CD14-positive monocyte (primary cell): ENCODE data around the gene GPC6. TPM values are rescaled to one million over a fixed set of nuclear protein-coding genes. Genes with fewer than 3 reads are reported as not detected.

Experiments
- DNase-seq, 3 donors: peaks; one replicate each; pipeline ENCODE4 v3.0.0-alpha.2; 2011 to 2022
- H2AFZ ChIP-seq: 2 replicates; pipeline ENCODE4 v1.6.0; 2012; ENCODE audit warnings: mild to moderate bottlenecking, low read depth, low read length, inconsistent platforms; ENCODE audit not compliant: insufficient read depth, poor library complexity, severe bottlenecking
- H3K27ac ChIP-seq, 2 donors: 1 replicate in 1 of 2; 2 replicates in 1 of 2; pipeline ENCODE4 v1.5.1; 2012 to 2013; ENCODE audit warnings: low read length in 2 of 2, control low read depth in 1 of 2, inconsistent platforms in 1 of 2, low read depth in 1 of 2, mild to moderate bottlenecking in 1 of 2
- H3K27me3 ChIP-seq, 2 donors: one replicate each; pipeline versions ENCODE4 v1.6.0 to v1.6.1; 2011 to 2013; ENCODE audit warnings: low read length in 2 of 2; ENCODE audit not compliant: control insufficient read depth in 2 of 2, insufficient read depth in 2 of 2
- H3K36me3 ChIP-seq, 2 donors: replicated peaks in 1 of 2; 1 replicate in 1 of 2; 2 replicates in 1 of 2; pipeline versions ENCODE4 v1.5.1 to v1.6.1; 2012 to 2013; ENCODE audit warnings: low read length in 2 of 2, control low read depth in 1 of 2, inconsistent platforms in 1 of 2, mild to moderate bottlenecking in 1 of 2; ENCODE audit not compliant: insufficient read depth in 2 of 2, control insufficient read depth in 1 of 2
- H3K4me1 ChIP-seq, 2 donors: 1 replicate in 1 of 2; 2 replicates in 1 of 2; pipeline versions ENCODE4 v1.5.1 to v1.6.1; 2012 to 2013; ENCODE audit warnings: low read length in 2 of 2, control low read depth in 1 of 2, inconsistent platforms in 1 of 2, mild to moderate bottlenecking in 1 of 2, moderate library complexity in 1 of 2; ENCODE audit not compliant: insufficient read depth in 2 of 2, control insufficient read depth in 1 of 2
- H3K4me2 ChIP-seq: replicated peaks from 2 replicates; pipeline ENCODE3; 2012; ENCODE audit warnings: low read length, moderate library complexity, mild to moderate bottlenecking; ENCODE audit not compliant: poor library complexity, severe bottlenecking; ENCODE audit errors: extremely low read depth
- H3K4me3 ChIP-seq, 3 experiments: fragments of 200-600 bp in 1 of 3; sonication (generic) in 1 of 3; replicated peaks in 1 of 3; 1 replicate in 2 of 3; 2 replicates in 1 of 3; pipeline ENCODE4 v1.5.1; 2011 to 2013; ENCODE audit warnings: low read length in 3 of 3, mild to moderate bottlenecking in 3 of 3, control low read depth in 2 of 3, low read depth in 2 of 3, inconsistent platforms in 1 of 3, moderate library complexity in 1 of 3
- H3K79me2 ChIP-seq: 2 replicates; pipeline ENCODE4 v1.6.0; 2012; ENCODE audit warnings: mild to moderate bottlenecking, control low read depth, inconsistent platforms, low read length, moderate library complexity; ENCODE audit not compliant: insufficient read depth
- H3K9ac ChIP-seq: 2 replicates; pipeline ENCODE4 v1.6.0; 2017; ENCODE audit warnings: low read length, mild to moderate bottlenecking; ENCODE audit not compliant: insufficient read depth, poor library complexity, severe bottlenecking
- H3K9me3 ChIP-seq, 2 donors: replicated peaks in 1 of 2; 1 replicate in 1 of 2; 2 replicates in 1 of 2; pipeline versions ENCODE4 v1.5.1 to v1.6.1; 2012 to 2013; ENCODE audit warnings: low read length in 2 of 2, control low read depth in 1 of 2; ENCODE audit not compliant: control insufficient read depth in 1 of 2, insufficient read depth in 1 of 2
- H4K20me1 ChIP-seq: 2 replicates; pipeline ENCODE4 v1.6.0; 2012; ENCODE audit warnings: mild to moderate bottlenecking, low read length, control low read depth, moderate library complexity; ENCODE audit not compliant: insufficient read depth
- H3K27ac Mint-ChIP-seq, 7 donors: one replicate each; pipeline ENCODE4 v1.8.0; 2020; ENCODE audit warnings: mild to moderate bottlenecking in 7 of 7, mixed read lengths in 7 of 7, moderate library complexity in 6 of 7, inconsistent platforms in 2 of 7
- H3K27me3 Mint-ChIP-seq, 3 donors: one replicate each; pipeline ENCODE4 v1.8.0; 2021 to 2022; ENCODE audit warnings: low read depth in 3 of 3, mild to moderate bottlenecking in 3 of 3, mixed read lengths in 3 of 3, moderate library complexity in 3 of 3, inconsistent platforms in 1 of 3
- H3K36me3 Mint-ChIP-seq, 2 donors: one replicate each; pipeline ENCODE4 v1.8.0; 2020; ENCODE audit warnings: mixed read lengths in 2 of 2, inconsistent platforms in 1 of 2, mild to moderate bottlenecking in 1 of 2
- H3K4me1 Mint-ChIP-seq: one replicate; pipeline ENCODE4 v1.8.0; 2020; ENCODE audit warnings: mild to moderate bottlenecking, mixed read lengths
- H3K4me3 Mint-ChIP-seq, 2 donors: one replicate each; pipeline ENCODE4 v1.8.0; 2020; ENCODE audit warnings: mild to moderate bottlenecking in 2 of 2, mixed read lengths in 2 of 2, moderate library complexity in 1 of 2
- H3K9me3 Mint-ChIP-seq, 7 donors: one replicate each; pipeline ENCODE4 v1.8.0; 2020 to 2022; ENCODE audit warnings: mixed read lengths in 7 of 7, mild to moderate bottlenecking in 6 of 7, moderate library complexity in 6 of 7, inconsistent platforms in 2 of 7
- CTCF ChIP-seq: fragments of 200-600 bp; IDR thresholded peaks from one replicate; pipeline ENCODE4 v1.8.0; 2022; ENCODE audit warnings: antibody characterized with exemption, mild to moderate bottlenecking
- WGBS: methylation state at CpG from one replicate; pipeline ENCODE4 v1.1.5; 2013; ENCODE audit warnings: missing lambda C conversion rate; ENCODE audit not compliant: insufficient coverage; 5-methylcytosine and 5-hydroxymethylcytosine counted together
- intact Hi-C, 2 donors: fragments of 100-400 bp; cut with micrococcal nuclease; formaldehyde crosslinking; loops; one replicate each; pipeline versions ENCODE4 v1.15.0 to v1.15.1; 2023
- polyA plus RNA-seq, 3 donors: library from polyadenylated mRNA; depleted of rRNA in 1 of 3; unstranded in 2 of 3; stranded (reverse) in 1 of 3; fragments of 300-500 nt in 2 of 3; fragments of >200 nt in 1 of 3; fragmentation: Illumina TruSeq in 2 of 3; gene quantifications; 1 replicate in 2 of 3; 2 replicates in 1 of 3; pipeline ENCODE4 v1.2.3, GENCODE V29; 2012 to 2021

The GPC6 gene
- polyA plus RNA-seq, 3 donors, result not detected

GRCh38 chr13:93976528-93976927 is 749.9 kb downstream of the GPC6 start:
- no peak for DNase-seq
- no peaks in the 10 kb centered on the region for H3K27me3 ChIP-seq
- H3K9me3 Mint-ChIP-seq, result peaks cover 0 to 9% (median 2%) of the 10 kb centered on the region in 7 donors
- no peaks in the 10 kb centered on the region for H3K4me1 ChIP-seq
- no peak overlapping the region for H3K27ac ChIP-seq
- H4K20me1 ChIP-seq, result no peaks in the 10 kb centered on the region
- intact Hi-C loops, result no loop called here
- WGBS, result 96% methylated on average over 4 of the region's 5 CpGs
- H3K79me2 ChIP-seq, result no peaks in the 10 kb centered on the region
- no peaks in the 10 kb centered on the region for H3K36me3 ChIP-seq
- H3K36me3 Mint-ChIP-seq, result no peaks in the 10 kb centered on the region
- TF ChIP-seq CTCF, result no peak
- H3K4me3 Mint-ChIP-seq, result no peak overlapping the region
- H3K9ac ChIP-seq, result no peak overlapping the region
- no peak overlapping the region for H3K27ac Mint-ChIP-seq
- no peak overlapping the region for H3K4me2 ChIP-seq
- no peak overlapping the region for H3K4me3 ChIP-seq
- no peaks in the 10 kb centered on the region for H3K4me1 Mint-ChIP-seq
- no peaks in the 10 kb centered on the region for H3K9me3 ChIP-seq
- peaks cover 0 to 2% (median 0%) of the 10 kb centered on the region in 3 donors for H3K27me3 Mint-ChIP-seq
- no peak overlapping the region for H2AFZ ChIP-seq

GRCh38 chr13:93977986-93978385 is 751.4 kb downstream of the GPC6 start:
- peaks cover 0 to 7% (median 0%) of the 10 kb centered on the region in 7 donors for H3K9me3 Mint-ChIP-seq
- Histone ChIP-seq H2AFZ (no peak overlapping the region), H4K20me1 (no peaks in the 10 kb centered on the region), H3K79me2 (no peaks in the 10 kb centered on the region), H3K9me3 (no peaks in the 10 kb centered on the region), H3K4me2 (no peak overlapping the region), H3K4me3 (no peak overlapping the region), H3K27me3 (no peaks in the 10 kb centered on the region), H3K4me1 (no peaks in the 10 kb centered on the region), H3K9ac (no peak overlapping the region), H3K36me3 (no peaks in the 10 kb centered on the region), H3K27ac (no peak overlapping the region)
- no peak for DNase-seq
- no peak overlapping the region for H3K4me3 Mint-ChIP-seq
- no peak for TF ChIP-seq CTCF
- H3K27ac Mint-ChIP-seq, result no peak overlapping the region
- intact Hi-C loops, result no loop called here
- no peaks in the 10 kb centered on the region for H3K4me1 Mint-ChIP-seq
- H3K36me3 Mint-ChIP-seq, result no peaks in the 10 kb centered on the region
- WGBS, result no CpG with 5 or more reads among the region's 3 CpGs
- H3K27me3 Mint-ChIP-seq, result no peaks in the 10 kb centered on the region
